Motor neuron (in vitro differentiated cells): ENCODE results near the gene WWP2. TPM values are rescaled to one million over a fixed set of nuclear protein-coding genes. Genes with fewer than 3 reads are reported as not detected.
"Not testable (repeated sequence)": the region's sequence is repeated elsewhere in the genome, so short reads cannot be mapped to it uniquely, and the experiment has no call there.

Source experiments
- ATAC-seq, 8 experiments: fragments of 200-7000 bp; cut with Tn5 transposase; replicated peaks in 6 of 8; 2 replicates each; pipeline ENCODE4 v1.8.0; 2021; ENCODE audit warnings: mild to moderate bottlenecking in 8 of 8, moderate library complexity in 8 of 8
- H3K27ac ChIP-seq, 2 donors: fragments of 250-450 bp; sonication (Bioruptor Pico); 2 replicates each; pipeline ENCODE4 v1.9.0; 2021; ENCODE audit warnings: antibody characterized with exemption in 2 of 2, mild to moderate bottlenecking in 2 of 2, moderate library complexity in 1 of 2
- H3K4me1 ChIP-seq, 2 donors: fragments of 250-450 bp; sonication (Bioruptor Pico); replicated peaks in 1 of 2; 2 replicates each; pipeline ENCODE4 v1.6.1; 2021; ENCODE audit warnings: antibody characterized with exemption in 2 of 2, mild to moderate bottlenecking in 2 of 2, moderate library complexity in 1 of 2
- H3K4me3 ChIP-seq, 5 donors: fragments of 250-450 bp; sonication (Bioruptor Pico); 2 replicates each; pipeline ENCODE4 v1.9.0; 2021; ENCODE audit warnings: antibody characterized with exemption in 5 of 5, mild to moderate bottlenecking in 5 of 5, moderate library complexity in 4 of 5
- WGBS, 10 experiments: fragments of 450-650 bp; shearing (Covaris generic); methylation state at CpG; one replicate each; pipeline ENCODE4 v1.0.0; 2022; 5-methylcytosine and 5-hydroxymethylcytosine counted together
- in situ Hi-C, 9 experiments: fragments of 400-800 bp; cut with MboI; loops; one replicate each; pipeline ENCODE4 v1.15.0; 2021; ENCODE audit warnings: low sequenced_read_pairs in 9 of 9, low pct_unique_long_range_greater_than_20kb in 2 of 9; ENCODE audit not compliant: unreplicated experiment in 9 of 9
- total RNA-seq, 8 experiments: library from RNA; unstranded; fragments of 300-600 nt; gene quantifications; 2 replicates each; pipeline versions ENCODE4 v1.2.3 to v1.2.4, GENCODE V29; 2022

The WWP2 gene
- total RNA-seq, 8 experiments from 2014 or later = 10.7 to 28.6 (median 16.0) TPM

DNA sequence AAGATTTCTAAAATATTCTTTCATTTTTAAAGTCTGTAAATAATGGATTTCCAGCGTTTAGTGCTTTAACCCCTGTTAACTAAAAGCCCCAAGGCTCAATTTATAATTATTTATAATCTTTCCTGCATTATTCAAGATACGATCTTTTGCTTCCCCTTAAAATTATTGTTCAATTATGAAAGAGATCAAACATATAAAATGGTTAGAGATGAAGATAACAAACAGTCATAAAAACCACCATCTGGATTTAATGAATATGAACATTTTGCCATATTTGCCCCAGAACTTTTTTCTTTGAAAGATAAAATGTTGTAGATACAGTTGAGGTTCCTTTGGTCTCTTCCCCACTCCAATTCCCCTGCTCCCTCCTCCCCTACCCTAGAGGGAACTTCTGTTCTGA, 17.6 kb downstream of the WWP2 start:
- no peak overlapping the region for H3K27ac ChIP-seq
- WGBS, 10 experiments = 0 to 100% (median 91%) methylated on average over 1 to 2 of the region's 2 CpGs
- ATAC-seq = no peak
- no peaks in the 10 kb centered on the region for H3K4me1 ChIP-seq
- no peak overlapping the region for H3K4me3 ChIP-seq
- in situ Hi-C loops = loop anchor here in 1 of 9 experiments (10.0 kb wide), 1 partner anchor 145 kb away; no protein-coding TSS in a partner anchor

DNA sequence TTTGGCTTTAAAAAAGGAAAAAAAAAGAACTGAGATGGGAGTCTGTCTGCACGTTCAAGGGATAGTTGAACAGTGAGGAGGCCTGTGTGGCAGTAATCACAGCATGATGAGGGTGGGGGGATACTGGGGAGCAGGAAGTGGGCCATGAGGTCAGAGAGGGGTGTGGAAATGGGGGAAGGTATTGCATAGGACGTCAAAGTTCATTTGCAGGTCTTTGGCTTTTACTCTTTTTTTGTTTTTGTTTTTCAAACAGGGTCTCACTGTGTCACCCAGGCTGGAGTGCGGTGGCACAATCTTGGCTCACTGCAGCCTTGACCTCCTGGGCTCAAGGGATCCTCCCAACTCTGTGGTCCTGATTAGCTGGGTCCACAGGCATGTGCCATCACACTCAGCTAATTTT, 19.0 kb downstream of the WWP2 start:
- no peak overlapping the region for H3K4me3 ChIP-seq
- in situ Hi-C loops = loop anchor here in 1 of 9 experiments (10.0 kb wide), 1 partner anchor 144 kb away; no protein-coding TSS in a partner anchor
- no peak for ATAC-seq
- H3K27ac ChIP-seq = no peak overlapping the region
- 85 to 100% (median 100%) methylated on average over 1 to 2 of the region's 3 CpGs; no CpG with 5 or more reads in 6 of the 10 experiments for WGBS, 10 experiments
- H3K4me1 ChIP-seq = no peaks in the 10 kb centered on the region

- no peak for ATAC-seq
- H3K4me1 ChIP-seq = no peaks in the 10 kb centered on the region
- in situ Hi-C loops = loop anchor here in 1 of 9 experiments (10.0 kb wide), 1 partner anchor 140 kb away; no protein-coding TSS in a partner anchor
- H3K27ac ChIP-seq = no peak overlapping the region
- no peak overlapping the region for H3K4me3 ChIP-seq
- WGBS, 10 experiments = 67 to 100% (median 95%) methylated on average over 1 to 6 of the region's 6 CpGs; no CpG with 5 or more reads in 1 of the 10 experiments
These were observed 22.5 kb downstream of the WWP2 start for GRCh38 chr16:69784586-69784985.

- H3K4me3 ChIP-seq = no peak overlapping the region
- in situ Hi-C loops = loop anchor here in 1 of 9 experiments (10.0 kb wide), 1 partner anchor 137 kb away; no protein-coding TSS in a partner anchor
- ATAC-seq = no peak
- H3K4me1 ChIP-seq = no peaks in the 10 kb centered on the region
- 60 to 100% (median 100%) methylated on average over 1 to 4 of the region's 4 CpGs; no CpG with 5 or more reads in 2 of the 10 experiments for WGBS, 10 experiments
- H3K27ac ChIP-seq = no peak overlapping the region
These were observed 25.8 kb downstream of the WWP2 start for GRCh38 chr16:69787883-69788282.

DNA sequence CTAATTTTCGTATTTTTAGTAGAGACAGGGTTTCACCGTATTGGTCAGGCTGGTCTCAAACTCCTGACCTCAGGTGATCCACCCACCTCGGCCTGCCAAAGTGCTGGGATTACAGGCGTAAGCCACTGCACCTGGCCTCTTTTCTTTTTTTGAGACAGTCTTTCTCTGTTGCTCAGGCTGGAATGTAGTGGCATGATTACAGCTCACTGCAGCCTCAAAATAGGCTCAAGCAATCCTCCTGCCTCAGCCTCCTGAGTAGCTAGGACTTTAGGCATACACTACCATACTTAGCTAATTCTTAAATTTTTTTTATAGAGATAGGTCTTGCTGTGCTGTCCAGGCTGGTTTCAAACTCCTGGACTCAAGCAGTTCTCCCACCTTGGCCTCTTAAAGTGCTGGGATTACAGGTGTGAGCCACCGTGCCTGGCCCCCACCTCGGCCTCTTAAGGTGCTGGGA, 29.3 kb downstream of the WWP2 start:
- in situ Hi-C loops = loop anchor here in 1 of 9 experiments (10.0 kb wide), 1 partner anchor 143 kb away; no protein-coding TSS in a partner anchor
- H3K27ac ChIP-seq, H3K4me1 ChIP-seq: not testable (repeated sequence)

GRCh38 chr16:69793526-69793925, 31.4 kb downstream of the WWP2 start:
- Histone ChIP-seq H3K4me3 (no peak overlapping the region), H3K4me1 (peaks cover 0 to 3% of the 10 kb centered on the region in 2 donors), H3K27ac (no peak overlapping the region)
- no peak for ATAC-seq
- 71 to 100% (median 98%) methylated on average over 1 to 3 of the region's 4 CpGs; no CpG with 5 or more reads in 4 of the 10 experiments for WGBS, 10 experiments
- in situ Hi-C loops = loop anchor here in 1 of 9 experiments (10.0 kb wide), 1 partner anchor 141 kb away; no protein-coding TSS in a partner anchor

More for the DNA sequence above, 29.3 kb downstream of the WWP2 start:
- not testable (repeated sequence) for H3K4me3 ChIP-seq, ATAC-seq
- WGBS, 10 experiments = 83 to 100% (median 100%) methylated on average over 1 to 5 of the region's 6 CpGs; no CpG with 5 or more reads in 5 of the 10 experiments

DNA sequence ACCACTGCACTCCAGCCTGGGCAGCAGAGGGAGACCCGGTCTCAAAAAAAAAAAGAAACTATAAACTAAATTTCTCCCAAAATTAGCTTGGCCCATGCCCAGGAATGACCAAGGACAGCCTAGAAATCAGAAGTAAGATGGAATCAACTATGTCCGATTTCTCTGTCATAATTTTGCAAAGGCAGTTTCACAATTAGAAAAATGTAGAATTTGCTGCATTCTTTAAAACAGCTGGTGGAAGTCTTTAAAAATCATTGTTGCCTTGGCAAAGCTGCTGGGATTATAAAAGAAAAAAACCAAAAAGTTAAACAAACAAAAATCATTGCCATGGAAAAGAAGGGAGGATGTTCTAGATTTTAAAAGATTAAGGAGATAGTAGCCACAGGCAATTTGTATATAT, 32.4 kb downstream of the WWP2 start:
- WGBS, 10 experiments = 11 to 100% (median 100%) methylated on average over 1 of the region's 2 CpGs; no CpG with 5 or more reads in 1 of the 10 experiments
- Histone ChIP-seq H3K4me1 (peaks cover 0 to 4% of the 10 kb centered on the region in 2 donors), H3K4me3 (no peak overlapping the region), H3K27ac (no peak overlapping the region)
- in situ Hi-C loops = loop anchor here in 1 of 9 experiments (10.0 kb wide), 1 partner anchor 140 kb away; no protein-coding TSS in a partner anchor
- ATAC-seq = no peak

GRCh38 chr16:69796285-69797118, 34.4 kb downstream of the WWP2 start:
- Histone ChIP-seq H3K4me3 (peak overlapping the region in 4 of 5 donors; percentile 6 to 12 (median 11)), H3K27ac (no peak overlapping the region), H3K4me1 (peaks cover 0 to 13% of the 10 kb centered on the region in 2 donors)
- in situ Hi-C loops = loop anchor here in 1 of 9 experiments (10.0 kb wide), 1 partner anchor 138 kb away; no protein-coding TSS in a partner anchor
- ATAC-seq = peak; percentile 81 to 91 (median 87)
- 0 to 60% (median 37%) methylated on average over 1 to 17 of the region's 19 CpGs for WGBS, 10 experiments

DNA sequence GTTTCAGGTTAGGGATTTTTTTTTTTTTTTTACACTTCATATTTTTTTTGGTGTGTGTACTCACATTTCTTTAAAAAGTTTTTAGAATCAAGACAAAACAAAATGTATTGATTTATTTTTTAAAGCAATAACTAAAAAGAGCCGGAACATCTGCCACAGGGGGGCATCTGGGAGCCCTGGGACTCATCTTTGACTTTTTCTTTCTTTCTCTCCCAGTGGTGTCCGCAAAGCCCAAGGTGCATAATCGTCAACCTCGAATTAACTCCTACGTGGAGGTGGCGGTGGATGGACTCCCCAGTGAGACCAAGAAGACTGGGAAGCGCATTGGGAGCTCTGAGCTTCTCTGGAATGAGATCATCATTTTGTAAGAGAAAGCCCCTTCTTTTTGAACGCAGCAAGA, 36.3 kb downstream of the WWP2 start:
- H3K4me3 ChIP-seq = no peak overlapping the region
- H3K4me1 ChIP-seq = peaks cover 0 to 13% of the 10 kb centered on the region in 2 donors
- 20 to 80% (median 59%) methylated on average over 1 to 7 of the region's 8 CpGs; no CpG with 5 or more reads in 1 of the 10 experiments for WGBS, 10 experiments
- H3K27ac ChIP-seq = no peak overlapping the region
- ATAC-seq = no peak
- in situ Hi-C loops = loop anchor here in 1 of 9 experiments (10.0 kb wide), 1 partner anchor 136 kb away; no protein-coding TSS in a partner anchor

DNA sequence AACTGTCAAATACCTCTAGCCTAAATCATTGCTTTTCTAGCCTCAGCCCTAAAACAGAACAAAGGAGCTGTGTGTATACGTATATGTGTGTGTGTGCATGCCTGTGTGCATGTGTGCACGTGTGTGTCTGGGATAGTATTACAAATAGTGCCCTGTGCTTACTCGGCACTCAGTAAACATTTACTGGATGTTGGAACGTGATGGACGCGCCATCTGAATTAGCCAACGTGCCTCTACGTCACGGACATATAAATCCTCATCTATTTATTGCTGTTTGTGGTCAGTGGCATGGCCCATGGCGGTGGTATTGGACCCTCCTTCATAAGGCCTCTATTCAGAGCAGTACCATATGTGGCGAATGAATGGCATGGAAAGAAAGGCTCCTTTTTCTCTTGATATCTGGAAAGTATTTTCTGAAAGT, 37.5 kb downstream of the WWP2 start:
- Histone ChIP-seq H3K4me3 (no peak overlapping the region), H3K27ac (no peak overlapping the region), H3K4me1 (peaks cover 0 to 13% of the 10 kb centered on the region in 2 donors)
- peak in 4 of 8 experiments; percentile 16 to 64 (median 24) for ATAC-seq
- 52 to 100% (median 74%) methylated on average over 2 to 8 of the region's 11 CpGs; no CpG with 5 or more reads in 5 of the 10 experiments for WGBS, 10 experiments
- in situ Hi-C loops = loop anchor here in 3 of 9 experiments (10.0 to 25.0 kb wide), 2 partner anchors 135 to 138 kb away; no protein-coding TSS in a partner anchor

DNA sequence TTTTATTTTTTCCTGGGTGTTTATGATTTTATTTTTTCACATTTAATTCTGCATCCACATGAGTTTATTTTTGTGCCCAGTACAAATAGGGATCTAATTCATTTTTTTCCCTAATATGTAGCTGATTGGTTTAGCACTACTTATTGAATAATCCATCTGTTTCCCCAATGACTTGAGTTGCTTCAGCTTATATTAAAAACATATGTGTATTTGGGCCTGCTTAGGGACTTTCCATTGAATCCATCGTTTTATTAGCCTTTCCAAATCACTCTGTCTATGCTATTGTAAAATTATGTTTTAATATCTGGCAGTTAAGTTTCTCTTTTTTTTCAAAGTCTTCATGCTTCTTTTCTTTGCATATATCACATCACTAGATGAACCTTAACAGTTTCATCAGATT, 42.2 kb downstream of the WWP2 start:
- H3K4me1 ChIP-seq = peaks cover 0 to 10% of the 10 kb centered on the region in 2 donors
- in situ Hi-C loops = loop anchor here in 2 of 9 experiments (25.0 kb wide), 1 partner anchor 133 kb away; no protein-coding TSS in a partner anchor
- 0 to 100% (median 47%) methylated on average over 1 of the region's 1 CpG; no CpG with 5 or more reads in 2 of the 10 experiments for WGBS, 10 experiments
- H3K27ac ChIP-seq = no peak overlapping the region
- H3K4me3 ChIP-seq = no peak overlapping the region
- no peak for ATAC-seq

- H3K27ac ChIP-seq, H3K4me3 ChIP-seq, ATAC-seq, H3K4me1 ChIP-seq: not testable (repeated sequence)
- in situ Hi-C loops = loop anchor here in 2 of 9 experiments (25.0 kb wide), 1 partner anchor 131 kb away; no protein-coding TSS in a partner anchor
These were observed 44.6 kb downstream of the WWP2 start for GRCh38 chr16:69806776-69807175.

- Histone ChIP-seq H3K4me1 (no peaks in the 10 kb centered on the region), H3K27ac (no peak overlapping the region), H3K4me3 (no peak overlapping the region)
- in situ Hi-C loops = loop anchor here in 2 of 9 experiments (25.0 kb wide), 1 partner anchor 125 kb away; no protein-coding TSS in a partner anchor
- ATAC-seq = no peak
- 83 to 100% (median 100%) methylated on average over 1 to 2 of the region's 2 CpGs; no CpG with 5 or more reads in 1 of the 10 experiments for WGBS, 10 experiments
These were observed 50.5 kb downstream of the WWP2 start for GRCh38 chr16:69812688-69813014.
